Measurements from ENCODE around the gene TULP1.
"Not testable (repeated sequence)": the region's sequence is repeated elsewhere in the genome, so short reads cannot be mapped to it uniquely, and the experiment has no call there.

Gene TULP1

DNA sequence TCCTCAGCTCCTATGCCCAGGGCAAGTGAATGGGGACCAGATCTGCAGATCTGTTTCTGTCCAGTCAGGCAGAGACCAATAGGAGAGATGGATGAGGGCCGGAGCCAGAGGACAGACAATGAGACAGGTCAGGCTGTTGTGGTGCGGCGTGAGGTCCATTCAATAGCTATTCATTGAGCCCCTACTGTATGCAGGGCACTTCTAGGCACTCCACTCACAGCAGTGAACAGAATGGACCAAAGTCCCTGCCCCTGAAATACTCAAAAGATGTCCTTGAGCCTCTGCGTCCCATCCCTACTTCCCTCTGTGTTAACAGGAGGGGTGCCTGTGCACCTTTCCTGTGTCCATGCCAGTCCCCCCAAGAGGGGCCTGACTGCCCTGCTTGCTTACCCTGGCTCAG, 8.5 kb upstream of the TULP1 start:
- DNase-seq (ENCODE audit: low spot score), result no peak

DNA sequence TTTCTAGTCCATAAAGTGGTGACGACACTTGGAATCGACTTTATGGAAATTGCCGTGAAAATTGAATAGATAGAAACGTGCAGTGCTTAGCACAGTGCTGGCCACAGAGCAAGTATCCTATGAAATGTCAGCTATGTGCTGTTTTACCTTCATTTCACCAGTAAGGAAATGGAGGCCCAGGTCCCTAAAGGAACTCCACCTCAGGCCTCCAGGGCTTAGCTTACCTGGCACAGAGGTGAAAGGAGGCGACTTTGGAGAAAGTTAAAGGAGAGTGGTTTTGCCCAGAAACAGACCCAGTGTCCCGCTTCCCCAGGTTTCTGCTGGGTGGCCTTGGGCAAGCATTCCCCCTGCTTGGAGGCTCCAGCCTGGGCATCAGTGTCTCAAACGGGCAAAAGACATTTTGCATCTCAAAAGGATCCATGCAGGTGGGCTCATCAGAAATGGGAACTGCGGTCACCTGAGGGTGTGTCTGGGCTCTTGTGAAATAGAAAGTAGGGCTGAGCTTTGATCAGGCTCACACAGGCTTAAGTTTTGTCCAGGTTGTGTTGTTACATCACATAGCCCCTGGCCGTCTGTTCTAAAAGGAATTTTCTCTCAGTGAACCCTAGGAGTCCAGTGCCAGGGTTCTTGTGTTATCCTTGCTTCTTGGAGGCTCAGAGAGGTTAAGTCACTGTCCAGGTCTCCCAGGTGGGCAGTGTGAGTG, 6.8 kb upstream of the TULP1 start:
- DNase-seq (ENCODE audit: low spot score), result no peak

DNA sequence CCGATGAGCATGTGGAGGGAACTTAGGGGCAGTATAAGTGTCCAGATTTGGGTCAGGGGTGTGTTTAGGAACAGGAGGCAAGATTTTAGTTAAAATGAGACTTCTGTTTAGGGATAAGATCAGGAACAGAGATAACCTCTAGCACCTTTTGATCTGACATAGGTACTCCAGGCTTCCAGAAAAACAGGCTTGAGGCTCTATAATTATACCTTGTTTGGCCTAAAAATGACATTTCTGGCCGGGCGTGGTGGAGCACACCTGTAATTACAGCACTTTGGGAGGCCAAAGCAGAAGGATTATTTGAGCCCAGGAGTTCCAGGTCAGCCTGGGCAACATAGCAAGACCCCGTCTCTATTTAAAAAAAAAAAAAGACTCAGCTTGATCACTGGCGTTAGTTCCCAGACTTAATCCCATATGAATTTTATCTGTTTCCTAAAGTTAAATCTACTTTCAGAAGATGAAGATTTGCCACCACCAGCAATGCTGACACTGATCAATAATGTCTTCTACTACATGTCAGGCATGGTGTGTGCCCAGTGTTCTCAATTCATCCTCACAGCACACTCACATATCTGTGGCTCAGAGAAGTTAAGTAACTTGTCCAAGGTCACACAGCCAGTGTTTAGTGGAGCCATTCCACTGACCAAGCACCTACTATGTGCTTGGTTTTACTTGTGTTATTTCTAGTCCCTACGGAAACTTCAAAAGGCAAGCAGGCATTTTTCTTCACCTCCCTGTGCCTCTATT, 6.0 kb upstream of the TULP1 start:
- no peak for DNase-seq (ENCODE audit: low spot score)

DNA sequence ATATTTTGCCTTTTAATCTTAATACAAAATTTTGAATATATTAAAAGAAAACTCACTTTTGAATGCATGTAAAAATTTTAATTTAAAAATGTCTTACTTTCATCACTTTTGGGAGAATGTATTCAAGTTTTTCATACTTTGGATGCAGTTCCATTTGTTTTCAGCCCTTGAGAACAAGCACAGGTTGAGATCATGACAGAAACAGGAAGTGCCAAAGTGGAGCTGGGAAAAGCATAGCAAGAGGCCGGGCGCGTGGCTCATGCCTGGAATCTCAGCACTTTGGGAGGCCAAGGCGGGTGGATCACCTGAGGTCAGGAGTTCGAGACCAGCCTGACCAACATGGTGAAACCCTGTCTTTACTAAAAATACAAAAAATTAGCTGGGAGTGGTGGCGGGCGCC, 5.3 kb upstream of the TULP1 start:
- not testable (repeated sequence) for DNase-seq (ENCODE audit: low spot score)

DNA sequence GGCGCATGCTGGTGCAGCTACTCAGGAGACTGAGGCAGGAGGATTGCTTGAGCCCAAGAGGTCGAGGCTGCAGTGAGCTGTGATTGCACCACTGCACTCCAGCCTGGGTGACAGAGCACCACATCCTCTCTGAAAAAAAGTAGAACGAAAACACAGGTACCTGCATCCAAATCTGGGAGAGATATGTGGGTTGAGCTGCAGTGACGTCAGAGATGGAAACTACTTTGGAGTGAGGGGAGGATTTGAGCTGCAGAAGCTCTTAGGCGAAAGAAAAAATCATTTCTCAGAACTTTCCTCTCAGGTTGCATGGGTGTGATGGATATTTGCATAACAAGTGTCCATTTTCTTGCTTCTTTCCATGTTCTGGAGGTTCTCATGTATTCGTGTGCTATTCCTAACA, 4.0 kb upstream of the TULP1 start:
- no peak for DNase-seq (ENCODE audit: low spot score)

DNA sequence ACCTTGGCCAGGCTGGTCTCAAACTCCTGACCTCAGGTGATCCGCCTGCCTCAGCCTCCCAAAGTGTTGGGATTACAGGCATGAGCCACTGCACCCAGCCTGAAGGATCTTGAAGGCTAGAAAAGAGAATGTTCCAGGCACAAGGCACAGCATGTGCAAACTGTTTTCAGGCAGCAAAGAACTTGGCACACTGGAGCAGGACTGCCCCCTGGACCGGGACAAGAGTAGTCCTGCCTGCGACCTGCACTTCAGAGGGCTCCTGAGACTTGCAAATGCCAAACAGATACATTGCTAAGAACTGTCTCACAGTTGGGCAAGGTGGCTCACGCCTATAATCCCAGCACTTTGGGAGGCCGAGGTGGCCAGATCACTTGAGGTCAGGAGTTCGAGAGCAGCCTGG, 3.2 kb upstream of the TULP1 start:
- not testable (repeated sequence) for DNase-seq (ENCODE audit: low spot score)

DNA sequence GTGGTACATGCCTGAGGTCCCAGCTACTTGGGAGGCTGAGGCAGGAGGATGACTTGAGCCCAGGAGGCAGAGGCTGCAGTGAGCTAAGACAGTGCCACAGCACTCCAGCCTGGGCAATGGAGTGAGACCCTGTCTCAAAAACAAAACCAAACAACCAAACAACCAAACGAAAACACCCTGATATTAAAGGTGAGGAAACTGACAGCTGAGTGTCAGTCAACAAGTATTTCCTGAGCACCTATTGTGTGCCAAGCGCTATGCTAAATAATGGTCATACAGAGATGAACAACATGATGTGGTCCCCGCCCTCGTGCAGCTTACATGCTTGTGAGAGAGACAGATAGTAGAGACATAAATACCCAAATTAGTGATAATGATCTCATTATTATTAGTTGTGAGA, 1.9 kb upstream of the TULP1 start:
- DNase-seq (ENCODE audit: low spot score), result no peak

DNA sequence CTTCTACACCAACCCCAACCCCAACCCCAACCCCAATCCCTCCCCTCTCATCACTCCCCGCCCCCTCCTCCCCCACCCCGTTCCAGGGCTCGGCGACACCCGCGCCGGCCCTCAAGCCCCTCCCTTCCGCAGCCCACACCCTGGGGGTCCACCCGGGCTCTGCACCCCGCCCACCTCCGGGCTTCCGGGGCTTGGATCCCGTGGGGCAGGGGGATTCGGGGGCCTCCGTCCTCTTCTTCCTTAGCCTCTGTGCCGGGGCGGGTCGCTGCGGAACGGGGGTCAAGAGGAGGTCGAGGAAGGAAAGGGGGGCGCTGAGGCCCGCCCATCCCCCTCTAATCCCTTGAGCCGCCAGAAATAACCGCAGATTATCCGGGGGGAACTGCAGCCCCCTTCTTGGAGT, 690 bp downstream of the TULP1 start:
- no peak for DNase-seq (ENCODE audit: low spot score)

DNA sequence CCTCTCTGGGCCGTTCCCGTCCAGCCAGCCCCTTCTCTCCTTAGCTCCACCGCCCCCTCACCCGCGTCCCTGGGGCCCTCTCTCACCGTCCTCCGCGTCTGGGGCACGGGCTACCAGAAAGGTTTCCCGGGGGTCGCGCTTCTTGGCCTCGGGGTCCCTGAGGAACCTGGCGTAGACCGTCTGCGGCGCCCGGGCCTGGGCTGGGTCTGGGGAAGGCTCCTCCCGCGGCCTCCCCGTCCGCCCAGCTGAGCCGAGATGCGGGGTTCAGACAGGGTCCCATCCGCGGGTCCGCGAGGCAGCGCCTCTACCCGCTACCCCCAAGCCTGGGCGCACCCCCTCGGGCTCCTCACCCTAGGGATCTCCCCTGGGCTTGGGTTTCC, 1.1 kb downstream of the TULP1 start:
- no peak for DNase-seq (ENCODE audit: low spot score)

DNA sequence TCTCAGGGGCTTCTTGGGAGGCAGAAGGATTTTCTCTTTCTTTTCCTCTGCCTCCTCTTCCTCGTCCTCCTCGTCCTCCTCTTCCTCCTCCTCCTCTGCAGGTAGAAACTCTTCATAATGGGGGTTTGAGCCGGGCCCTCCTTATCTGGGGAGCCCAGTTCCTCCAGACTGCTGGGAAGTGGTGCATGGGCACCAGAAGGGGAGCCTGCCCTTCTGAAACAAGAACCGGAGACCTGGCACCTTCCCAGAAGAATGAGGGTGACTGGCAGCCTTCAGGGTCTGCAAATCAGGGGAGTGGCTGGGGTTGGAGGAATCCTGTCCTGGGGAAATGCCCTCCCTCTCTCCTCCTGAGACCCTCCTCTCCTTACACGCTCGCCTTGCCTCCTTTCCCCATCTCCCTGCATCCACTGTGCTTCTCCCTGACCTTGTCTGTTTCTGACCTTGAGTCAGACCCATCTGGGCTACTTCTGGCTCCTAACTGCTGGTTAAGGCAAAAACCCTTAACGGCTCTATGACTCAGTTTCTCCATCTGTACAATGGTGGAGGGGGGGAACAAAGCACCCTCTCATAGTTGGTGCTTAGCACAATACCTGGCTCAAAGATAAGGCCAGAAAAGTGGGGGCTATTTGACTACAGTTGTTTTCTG, 1.7 kb downstream of the TULP1 start:
- DNase-seq (ENCODE audit: low spot score), result no peak

DNA sequence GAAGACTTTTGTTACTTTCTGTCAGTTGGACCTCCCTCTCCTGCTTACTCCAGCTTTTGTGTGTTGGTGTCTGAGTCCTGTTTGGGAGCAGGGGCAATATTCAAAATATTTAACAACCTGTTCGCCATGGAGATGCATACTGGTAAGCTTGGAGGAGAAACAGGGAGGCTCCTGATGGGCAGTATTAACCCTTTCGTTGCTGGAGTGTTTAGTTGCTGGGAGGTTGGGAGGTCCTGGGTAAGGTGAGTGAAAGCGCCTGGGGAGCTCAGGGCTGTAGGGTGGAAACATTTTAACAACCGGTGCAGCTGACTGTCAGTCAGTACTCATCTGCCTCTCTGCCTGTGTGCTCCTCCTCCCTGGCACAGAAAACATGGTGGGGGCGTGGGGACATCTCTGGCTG, 4.2 kb downstream of the TULP1 start:
- no peak for DNase-seq (ENCODE audit: low spot score)

DNA sequence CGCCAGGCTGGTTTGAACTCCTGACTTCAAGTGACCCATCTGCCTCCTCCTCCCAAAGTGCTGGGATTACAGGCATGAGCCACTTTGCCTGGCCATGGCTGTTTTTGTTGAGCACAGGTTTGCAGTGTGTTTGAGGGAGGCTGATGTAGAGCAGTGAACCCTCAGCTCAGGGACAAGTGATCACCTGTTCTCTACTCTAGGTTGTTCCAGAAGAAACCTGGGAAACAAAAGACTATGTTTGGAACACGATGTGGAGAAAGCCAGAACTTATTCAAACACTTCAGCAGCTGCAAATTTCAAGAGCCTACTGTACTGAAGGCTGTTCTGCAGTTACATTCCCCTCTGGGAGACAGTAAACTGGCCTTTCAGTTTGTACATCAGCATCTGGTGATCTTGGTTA, 4.7 kb downstream of the TULP1 start:
- no peak for DNase-seq (ENCODE audit: low spot score)

DNA sequence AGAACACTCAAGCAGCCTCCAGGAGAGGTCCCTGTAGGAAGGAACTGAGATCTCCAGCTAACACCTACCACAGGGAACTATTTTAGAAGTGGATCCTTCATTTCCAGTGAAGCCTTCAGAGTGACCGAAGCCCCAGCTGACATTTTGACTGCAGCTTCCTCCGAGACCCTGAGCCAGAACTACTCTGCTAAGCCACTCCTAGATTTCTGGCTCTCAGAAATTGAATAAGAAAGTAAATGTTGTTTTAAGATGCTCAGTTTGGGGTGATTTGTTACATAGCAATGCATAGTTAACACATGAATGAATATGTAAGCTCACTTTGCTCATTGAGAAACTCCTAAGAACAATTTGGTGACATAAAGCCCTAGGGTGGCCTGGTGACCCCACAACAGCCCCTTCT, 5.5 kb downstream of the TULP1 start:
- DNase-seq (ENCODE audit: low spot score), result no peak

DNA sequence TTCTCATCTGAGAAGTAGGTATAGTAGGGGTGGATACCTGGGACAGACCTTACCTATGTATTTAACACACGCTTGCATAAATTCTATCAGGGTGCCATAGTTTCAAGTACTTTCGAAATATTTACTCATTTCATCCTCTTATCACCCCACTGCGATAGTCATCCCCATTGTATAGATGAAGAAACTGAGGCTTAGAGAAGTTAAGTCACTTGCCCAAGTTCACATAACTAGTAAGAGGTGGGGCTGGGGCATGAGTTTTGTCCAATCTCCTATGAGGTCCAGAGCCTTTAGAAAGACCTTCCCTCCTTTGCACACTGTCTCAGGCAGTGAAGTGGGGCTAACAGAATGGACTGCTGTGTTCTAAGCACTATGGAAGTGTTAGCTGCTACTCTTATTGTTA, 6.2 kb downstream of the TULP1 start:
- no peak for DNase-seq (ENCODE audit: low spot score)

DNA sequence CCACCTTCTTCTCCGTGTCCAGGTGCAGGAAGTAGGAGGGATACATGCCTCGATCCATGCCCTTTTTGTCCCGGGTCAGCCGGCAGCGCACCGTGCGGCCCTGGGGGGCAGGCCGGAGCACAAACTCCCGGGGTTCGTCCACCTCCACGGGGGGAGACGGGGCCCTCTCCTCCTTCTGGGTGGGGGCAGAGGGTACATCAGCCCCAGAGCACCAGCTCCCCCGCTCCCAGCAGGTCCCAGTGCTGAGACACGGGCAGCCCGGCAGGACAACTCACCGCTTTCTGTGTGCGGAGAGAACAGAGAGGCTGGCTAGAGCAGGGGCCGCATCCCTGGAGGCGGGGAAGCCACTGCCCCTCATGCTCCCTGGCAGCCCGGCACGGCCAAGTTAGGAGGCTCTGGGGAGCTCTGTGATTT, 6.7 kb downstream of the TULP1 start:
- no peak for DNase-seq (ENCODE audit: low spot score)

DNA sequence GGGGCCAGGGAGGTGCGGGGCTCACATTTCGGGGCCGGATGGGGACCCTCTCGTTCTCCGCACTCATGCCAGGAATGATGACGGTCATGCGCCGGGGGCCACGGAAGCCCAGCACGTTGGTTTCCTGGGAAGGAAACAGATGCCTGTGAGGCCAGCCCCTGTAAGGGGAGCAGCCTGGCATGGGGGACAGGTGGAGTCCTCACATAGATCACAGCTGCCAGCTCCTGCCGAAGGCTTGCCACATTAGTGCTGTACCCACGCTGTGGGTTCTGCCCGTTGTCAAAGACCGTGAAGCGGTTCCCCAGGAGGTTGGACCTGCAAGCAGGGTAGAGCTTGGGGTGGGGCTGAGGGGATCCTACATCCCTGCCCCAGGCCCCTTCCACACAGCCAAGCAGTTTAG, 9.2 kb downstream of the TULP1 start:
- DNase-seq (ENCODE audit: low spot score), result no peak

DNA sequence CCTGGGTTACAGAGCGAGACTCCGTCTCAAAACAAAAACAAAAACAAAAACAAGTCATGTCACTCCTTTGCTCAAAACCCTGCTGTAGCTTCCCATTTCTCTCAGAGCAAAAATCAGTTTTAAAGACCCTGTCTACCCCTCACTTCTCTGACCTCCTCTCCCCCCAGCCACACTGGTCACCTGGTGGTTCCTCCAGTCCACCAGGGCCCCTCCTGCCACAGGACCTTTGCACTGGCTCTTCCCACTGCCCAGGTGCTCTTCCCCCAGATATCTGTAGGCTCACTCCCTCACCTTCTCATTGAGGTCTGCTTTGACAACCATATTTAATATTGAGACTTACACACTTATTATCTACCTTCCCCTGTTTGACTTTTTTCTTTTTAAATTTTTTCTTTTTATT, 10.9 kb downstream of the TULP1 start:
- DNase-seq (ENCODE audit: low spot score), result no peak

DNA sequence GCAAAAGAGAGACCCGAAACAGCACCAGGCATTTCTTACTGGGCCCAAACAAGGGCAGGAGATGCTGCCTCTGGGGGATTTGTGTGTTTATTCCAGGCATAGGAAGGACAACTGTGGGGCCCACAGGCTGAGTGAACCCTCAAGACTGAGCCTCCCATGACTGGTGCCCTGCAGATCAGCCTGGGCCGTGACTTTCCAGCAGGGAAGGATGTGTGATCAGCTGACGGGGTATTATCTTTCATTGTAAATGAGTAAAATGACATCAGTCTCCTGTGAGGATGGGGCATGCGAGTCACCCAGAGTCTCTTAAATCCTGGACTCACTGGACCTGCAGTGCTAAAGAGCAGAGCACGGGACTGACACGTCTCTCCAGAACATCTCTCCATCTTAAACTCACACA, 11.9 kb downstream of the TULP1 start:
- no peak for DNase-seq (ENCODE audit: low spot score)

DNA sequence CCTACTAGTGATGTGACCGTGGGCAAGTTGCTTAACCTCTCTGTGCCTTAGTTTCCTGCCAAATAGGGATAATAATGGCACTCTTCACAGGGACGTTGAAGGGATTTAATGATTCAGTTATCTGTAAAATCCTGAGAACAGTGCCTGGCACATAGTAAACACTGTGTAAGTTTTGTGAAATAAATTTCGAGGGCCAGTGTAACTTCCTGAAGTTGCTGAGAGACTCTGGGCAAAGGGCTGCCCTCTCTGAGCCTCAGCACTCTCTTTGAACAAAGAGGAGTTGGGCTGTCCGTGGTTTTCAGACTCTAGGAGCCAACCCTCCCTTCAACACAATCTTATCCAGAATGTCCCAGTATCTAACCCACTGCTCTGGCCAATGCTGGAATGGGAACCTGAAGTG, 13.3 kb downstream of the TULP1 start:
- DNase-seq (ENCODE audit: low spot score), result no peak

DNA sequence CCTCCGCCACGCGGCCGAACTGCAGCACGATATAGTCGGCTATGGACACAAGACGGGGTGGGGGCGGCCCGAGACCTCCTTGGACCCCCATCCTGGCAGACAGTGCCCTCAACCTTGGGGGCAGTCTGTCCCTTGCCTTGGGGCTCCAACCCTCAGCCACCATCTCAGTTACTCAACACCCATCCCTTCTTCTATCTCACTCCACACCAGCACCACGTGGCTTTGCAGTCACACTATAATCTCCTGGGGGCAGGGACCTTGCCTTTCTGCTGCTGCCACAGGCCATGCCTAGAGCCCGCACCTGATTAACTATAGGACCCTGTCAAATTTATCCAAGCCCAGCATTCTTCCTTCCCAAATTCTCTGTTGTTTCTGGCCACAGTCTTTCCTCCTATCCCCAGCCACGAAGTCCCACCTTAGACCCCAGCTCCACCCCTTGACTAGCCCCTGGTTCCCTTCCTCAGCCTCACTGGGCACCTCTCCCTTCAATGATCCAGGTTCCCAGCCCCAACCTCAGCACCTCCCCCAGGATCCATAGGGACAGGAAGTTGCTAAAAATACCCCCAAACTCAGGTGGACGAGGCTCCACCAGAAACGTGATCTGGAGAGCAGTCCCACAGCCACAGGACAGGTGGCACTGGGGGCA, 14.2 kb downstream of the TULP1 start:
- no peak for DNase-seq (ENCODE audit: low spot score)

DNA sequence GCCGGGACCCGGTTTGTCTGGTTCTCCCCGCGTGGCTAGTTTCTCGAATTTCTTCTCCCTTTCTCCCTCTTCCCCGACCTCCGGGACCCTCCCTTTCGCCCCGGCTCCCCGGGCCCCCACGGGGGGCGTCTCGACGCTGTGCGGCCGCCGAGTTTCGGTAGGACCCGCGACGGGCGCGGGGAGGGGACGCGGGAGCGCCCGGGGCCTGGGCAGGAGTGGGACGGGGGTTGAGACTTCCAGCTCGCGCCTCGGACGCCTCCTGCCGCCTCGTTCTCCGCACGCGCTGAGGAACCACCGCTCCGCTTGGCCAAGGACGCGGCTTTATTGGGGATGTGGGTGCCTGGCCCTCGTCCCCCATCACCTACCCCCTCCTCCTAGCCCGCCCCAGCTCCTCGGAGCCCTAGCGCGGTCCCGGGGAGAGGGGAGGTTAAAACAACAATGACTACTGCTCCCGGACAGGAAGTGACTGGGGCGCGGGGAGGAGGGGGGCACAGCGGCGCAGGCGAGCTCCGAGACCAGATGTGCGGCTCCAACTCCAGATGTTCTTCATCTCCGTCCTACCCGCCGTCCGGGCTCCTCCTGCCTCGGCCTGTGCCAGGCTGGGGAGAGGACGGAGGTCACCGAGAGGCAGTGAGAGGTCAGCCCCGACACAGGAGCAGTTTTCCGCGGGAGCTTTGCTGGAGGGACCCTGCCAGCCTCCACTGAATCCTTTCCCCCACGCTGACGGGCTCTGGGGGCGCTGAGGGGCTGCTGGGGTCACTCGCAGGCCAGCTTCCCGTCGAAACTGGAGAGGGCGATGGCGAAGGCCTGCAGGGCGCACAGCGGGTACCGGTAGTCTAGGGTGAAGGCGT, 14.9 kb downstream of the TULP1 start:
- DNase-seq (ENCODE audit: low spot score), result peak; percentile 89

Measured in AG08396 (cell line).